ENCODE results near the gene BRD2.
A peak's percentile ranks its signal among the peaks of the same experiment; 100 is the strongest.

The BRD2 gene

DNA sequence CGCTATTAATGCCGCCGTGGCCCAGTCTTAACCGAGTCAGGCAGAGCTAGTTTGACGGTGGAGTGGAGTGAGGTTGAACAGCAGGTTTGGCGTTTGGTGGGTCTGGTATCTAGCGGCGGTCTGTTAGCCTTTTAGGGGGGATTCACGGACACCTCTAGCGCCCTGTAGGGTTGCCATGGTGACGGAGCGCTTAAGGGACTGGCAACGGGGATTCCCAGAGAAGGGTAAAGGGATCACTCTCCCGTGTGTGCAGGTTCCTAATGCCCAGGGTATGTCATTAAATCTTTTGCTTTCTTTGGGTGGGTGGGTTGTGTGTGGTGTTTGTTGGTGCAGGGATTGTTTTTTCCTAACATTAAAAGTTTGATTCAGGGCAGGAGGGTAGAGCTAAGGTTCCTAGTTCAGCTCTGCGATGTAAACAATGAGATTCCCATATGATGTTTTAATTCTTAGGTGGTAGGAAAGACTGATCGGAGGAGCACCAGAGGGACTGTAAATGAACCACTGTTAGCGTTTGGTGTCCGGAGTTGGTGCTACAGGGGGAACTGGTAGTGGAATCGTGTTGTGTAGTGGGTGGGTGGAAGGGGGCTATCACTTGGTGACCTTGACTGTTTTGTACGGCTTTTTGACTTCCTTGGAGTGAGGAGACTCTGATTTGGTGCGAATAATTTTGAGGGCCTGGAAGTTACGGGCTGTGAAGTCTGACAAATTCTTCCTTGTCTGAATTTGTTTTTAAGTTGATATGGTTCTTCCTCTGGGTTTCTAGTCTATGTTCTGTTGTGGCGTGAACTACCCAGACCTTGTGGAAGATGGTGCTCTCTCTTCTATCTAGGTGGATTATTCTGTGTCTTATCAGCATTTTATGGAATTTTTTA, 5.0 kb downstream of the BRD2 start:
- no peak for DNase-seq

DNA sequence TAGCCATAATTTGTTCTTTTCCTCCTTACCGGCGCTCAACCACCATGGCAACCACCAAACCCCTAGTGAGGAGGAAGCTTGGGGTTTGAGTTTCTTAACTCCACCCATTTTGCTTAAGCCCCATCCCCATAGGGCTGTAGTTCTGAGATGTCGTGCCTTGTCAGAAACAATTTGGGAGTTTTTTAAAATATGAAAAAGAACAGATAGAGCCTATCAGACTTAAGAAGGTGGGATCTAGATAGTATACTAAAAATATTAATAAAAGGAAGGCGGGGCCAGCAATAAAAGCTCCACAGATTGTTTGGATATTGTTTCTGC, 5.6 kb downstream of the BRD2 start:
- no peak for DNase-seq

DNA sequence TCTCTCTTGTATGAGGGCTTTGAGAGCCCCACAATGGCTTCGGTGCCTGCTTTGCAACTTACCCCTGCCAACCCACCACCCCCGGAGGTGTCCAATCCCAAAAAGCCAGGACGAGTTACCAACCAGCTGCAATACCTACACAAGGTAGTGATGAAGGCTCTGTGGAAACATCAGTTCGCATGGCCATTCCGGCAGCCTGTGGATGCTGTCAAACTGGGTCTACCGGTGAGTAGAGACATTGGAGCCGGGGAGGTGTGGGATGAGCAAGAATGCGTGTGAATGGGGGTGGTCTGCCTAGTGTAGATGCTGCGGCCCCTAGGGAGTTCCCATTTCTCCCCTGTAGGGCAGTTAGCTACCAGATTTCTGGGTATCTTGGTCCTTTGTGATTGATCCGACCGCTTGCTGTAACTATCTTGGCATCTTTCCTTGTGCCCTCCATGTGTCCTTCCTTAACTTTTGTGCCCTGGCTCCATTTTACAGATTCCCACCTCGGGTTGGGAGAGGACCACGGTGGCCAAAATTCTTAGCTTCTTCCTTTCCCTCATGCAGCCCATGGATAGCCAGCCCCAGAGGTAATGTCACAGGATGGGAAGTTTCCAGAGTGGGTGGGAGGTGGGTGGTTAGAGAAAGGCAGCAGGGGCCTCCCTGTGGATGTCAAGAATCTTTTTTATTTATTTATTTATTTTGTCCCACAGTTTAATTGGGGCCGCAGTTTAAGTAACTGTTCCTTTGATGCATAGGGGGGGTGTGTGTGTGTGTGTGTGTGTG, 6.3 kb downstream of the BRD2 start:
- DNase-seq, result no peak

DNA sequence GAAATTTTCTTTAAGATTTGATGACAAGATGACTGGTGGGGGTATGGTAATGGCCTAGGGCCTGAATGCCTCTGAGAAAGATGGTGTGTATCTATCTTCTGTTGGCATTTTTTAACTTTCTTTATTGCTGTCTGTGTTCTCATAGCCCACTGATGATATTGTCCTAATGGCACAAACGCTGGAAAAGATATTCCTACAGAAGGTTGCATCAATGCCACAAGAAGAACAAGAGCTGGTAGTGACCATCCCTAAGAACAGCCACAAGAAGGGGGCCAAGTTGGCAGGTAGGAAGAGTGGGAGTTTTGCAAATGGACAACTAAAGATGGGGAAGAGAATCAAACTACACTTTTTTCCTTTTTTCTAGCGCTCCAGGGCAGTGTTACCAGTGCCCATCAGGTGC, 7.5 kb downstream of the BRD2 start:
- DNase-seq, result no peak

DNA sequence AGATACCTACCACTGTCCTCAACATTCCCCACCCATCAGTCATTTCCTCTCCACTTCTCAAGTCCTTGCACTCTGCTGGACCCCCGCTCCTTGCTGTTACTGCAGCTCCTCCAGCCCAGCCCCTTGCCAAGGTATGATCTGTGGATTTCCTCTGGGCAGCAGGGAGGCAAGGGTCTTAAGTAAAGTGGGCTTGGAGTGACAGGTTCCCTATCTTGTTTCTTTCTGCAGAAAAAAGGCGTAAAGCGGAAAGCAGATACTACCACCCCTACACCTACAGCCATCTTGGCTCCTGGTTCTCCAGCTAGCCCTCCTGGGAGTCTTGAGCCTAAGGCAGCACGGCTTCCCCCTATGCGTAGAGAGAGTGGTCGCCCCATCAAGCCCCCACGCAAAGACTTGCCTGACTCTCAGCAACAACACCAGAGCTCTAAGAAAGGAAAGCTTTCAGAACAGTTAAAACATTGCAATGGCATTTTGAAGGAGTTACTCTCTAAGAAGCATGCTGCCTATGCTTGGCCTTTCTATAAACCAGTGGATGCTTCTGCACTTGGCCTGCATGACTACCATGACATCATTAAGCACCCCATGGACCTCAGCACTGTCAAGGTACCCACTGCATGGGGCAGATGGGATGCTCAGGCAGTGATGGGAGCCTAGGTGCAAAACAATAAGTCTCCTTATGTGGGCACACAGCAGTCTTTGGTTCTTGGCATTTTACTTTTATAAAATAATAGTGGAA, 8.1 kb downstream of the BRD2 start:
- DNase-seq, result no peak

GRCh38 chr6:32977272-32977952, 9.0 kb downstream of the BRD2 start:
- DNase-seq, result no peak

- no peak for DNase-seq
Measured at GRCh38 chr6:32977953-32978324, 9.5 kb downstream of the BRD2 start.

DNA sequence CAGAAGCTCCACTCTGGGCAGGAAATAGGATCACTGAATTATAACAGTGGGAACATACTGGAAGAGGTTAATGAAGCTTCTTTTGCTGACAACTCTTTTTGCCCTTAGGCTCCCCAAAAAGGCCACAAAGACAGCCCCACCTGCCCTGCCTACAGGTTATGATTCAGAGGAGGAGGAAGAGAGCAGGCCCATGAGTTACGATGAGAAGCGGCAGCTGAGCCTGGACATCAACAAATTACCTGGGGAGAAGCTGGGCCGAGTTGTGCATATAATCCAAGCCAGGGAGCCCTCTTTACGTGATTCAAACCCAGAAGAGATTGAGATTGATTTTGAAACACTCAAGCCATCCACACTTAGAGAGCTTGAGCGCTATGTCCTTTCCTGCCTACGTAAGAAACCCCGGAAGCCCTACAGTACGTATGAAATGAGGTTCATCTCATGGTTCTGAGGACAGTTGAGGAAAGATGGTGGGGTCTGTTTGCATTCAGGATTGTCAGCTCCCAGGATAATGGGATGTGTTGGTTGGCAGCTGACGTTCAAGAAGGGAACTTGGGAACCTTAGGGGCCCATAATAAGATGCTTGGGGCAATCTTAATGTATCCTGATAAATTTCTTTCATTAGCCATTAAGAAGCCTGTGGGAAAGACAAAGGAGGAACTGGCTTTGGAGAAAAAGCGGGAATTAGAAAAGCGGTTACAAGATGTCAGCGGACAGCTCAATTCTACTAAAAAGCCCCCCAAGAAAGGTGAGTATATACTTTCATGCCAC, 11.5 kb downstream of the BRD2 start:
- DNase-seq, result no peak

GRCh38 chr6:32980488-32981038, 12.2 kb downstream of the BRD2 start:
- no peak for DNase-seq

- no peak for DNase-seq
Measured at GRCh38 chr6:32982084-32982701, 13.8 kb downstream of the BRD2 start.

DNA sequence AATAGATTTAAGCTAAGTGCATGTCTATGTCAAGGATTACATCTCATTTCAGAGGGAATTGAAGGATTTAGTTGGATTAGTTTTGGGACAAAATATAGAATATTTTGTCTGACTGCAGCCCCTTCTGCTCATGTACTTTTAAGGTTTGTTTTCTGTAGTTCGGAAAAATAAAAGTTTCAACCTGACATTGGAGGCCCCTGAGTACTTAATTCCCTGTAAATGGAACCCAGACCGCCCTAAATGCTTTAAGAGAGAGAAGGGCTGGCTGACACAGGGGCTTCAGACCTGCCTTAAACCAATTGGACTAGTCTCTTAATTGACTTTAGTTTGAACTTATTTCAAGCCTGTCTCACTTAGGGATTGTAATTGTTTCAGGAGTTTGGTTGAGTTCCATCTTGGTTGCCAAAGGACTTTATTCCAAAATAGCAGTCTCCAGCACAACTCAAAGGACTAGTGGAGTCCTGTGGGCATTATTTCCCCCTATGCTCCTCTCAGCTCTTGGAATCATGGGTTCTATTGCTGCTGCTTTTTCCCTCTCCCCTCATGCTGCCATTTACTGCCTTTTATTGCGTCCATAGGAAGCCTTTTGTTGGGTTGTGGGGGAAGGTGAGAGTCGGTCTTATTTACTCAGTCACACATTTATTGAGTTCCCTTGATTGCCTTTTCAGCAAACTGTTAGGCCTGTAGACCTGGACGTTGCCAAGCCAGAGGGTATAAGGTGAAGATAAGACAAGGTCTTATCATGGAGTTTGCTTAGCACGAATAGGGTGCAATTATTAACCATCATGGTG, 14.5 kb downstream of the BRD2 start:
- DNase-seq, result no peak

- DNase-seq, result no peak
Measured at GRCh38 chr6:32983493-32983848, 15.1 kb downstream of the BRD2 start.

GRCh38 chr6:32983964-32984621, 15.7 kb downstream of the BRD2 start:
- no peak for DNase-seq

DNA sequence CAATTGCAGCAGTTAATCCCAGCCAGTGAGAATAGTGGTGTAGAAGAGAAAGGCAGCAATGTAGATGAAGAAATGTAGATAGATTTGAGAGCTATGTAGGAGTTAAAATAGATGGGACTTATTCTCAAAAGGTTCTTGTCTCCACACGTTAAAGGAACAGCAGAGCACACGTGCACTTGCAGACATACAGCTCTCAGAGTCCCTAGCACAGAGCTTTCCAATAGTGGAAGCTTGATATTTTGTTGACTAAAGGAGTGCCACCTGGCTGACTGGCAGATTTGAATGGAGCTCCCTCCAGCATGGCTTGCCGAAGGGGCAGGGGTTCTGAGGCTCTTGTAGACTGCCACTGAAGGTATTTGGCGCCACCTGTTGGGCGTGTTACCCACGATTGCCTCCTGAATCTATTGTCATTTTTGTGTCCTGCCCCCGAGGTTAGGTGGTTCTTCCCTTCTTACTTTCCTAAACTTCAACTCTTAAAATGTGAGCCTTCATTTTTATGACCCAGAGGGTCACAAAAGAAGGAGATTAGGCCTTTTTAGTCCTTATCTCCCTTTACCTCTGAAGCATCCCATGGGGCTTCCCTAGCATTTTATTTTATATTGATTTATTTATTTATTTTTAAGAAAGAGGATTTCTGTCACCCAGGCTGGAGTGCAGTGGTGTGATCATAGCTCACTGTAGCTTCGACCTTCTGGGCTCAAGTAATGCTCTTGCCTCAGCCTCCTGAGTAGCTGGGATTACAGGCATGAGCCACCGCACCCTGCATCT, 16.4 kb downstream of the BRD2 start:
- peak; percentile 73 for DNase-seq

- no peak for DNase-seq
Measured at GRCh38 chr6:32989368-32989767, 21.0 kb downstream of the BRD2 start.

- DNase-seq, result no peak
Measured at GRCh38 chr6:32991972-32992371, 23.6 kb downstream of the BRD2 start.

GRCh38 chr6:32993363-32993973, 25.1 kb downstream of the BRD2 start:
- DNase-seq, result no peak

DNA sequence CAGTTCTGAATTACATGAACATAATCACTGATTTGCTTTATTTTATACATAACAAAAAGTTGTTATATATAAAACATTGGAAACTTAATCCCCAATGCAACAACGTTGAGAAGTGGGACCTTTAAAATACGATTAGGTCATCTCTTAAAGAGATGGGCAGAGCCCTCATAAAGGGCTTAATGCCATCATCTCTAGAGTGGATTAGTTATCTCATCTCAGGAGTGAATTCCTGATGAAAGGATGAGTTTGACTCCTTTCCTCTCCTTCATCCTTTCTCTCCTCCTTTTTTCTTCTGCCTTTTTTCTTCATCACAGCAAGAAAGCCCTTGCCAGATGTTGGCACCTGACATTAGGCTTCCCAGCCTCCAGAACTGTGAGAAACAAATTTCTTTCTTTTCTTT, 27.1 kb downstream of the BRD2 start:
- DNase-seq, result no peak

DNA sequence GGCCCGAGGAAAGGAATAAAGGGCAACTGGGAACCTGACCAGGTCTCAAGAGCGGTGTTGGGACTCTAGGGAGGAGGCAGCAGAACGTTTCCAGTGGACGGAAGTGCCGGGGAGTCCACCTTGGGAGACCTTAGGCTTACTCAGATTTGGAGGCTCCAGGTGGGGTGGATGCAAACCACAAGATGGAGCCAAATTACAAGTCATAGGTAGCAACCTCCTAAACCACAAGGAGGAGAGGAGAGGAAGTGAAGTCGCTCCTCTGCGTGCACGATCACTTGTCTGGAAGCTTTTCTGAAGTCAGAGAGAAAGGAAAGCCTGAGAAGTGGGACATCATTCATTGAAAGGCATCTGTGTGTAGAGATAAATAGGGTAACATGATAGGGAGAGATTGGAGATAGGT, 31.7 kb downstream of the BRD2 start:
- DNase-seq, result no peak

Measured in fibroblast of skin of right quadriceps (primary cell).